ENCODE measurements around the gene PUS1. TPM values are rescaled to one million over a fixed set of nuclear protein-coding genes. Genes with fewer than 3 reads are reported as not detected.

Gene PUS1
- total and polyA plus RNA-seq, 2 of the 4 experiments (the other 2 are of a cell fraction): 14.0 to 36.7 TPM

- intact Hi-C loops (cut with micrococcal nuclease) (no loop called here), in situ Hi-C loops (cut with MboI; ENCODE audit: low sequenced_read_pairs) (no loop called here), dilution Hi-C loops (cut with HindIII; ENCODE audit: low sequenced_read_pairs, unreplicated experiment) (no loop called here)
- H3K23ac ChIP-seq (ENCODE audit: low read depth, low read length): no peak overlapping the region
- no peak for ATAC-seq (ENCODE audit: low read depth)
- H3K9me3 ChIP-seq (ENCODE audit: control insufficient read depth, insufficient read depth, low read length): no peaks in the 10 kb centered on the region
- H2BK5ac ChIP-seq (ENCODE audit: low read depth, low read length, poor library complexity, severe bottlenecking): no peak overlapping the region
- H2BK120ac ChIP-seq (ENCODE audit: low read depth, low read length): no peak overlapping the region
- ChIA-PET POLR2A (ENCODE audit: unreplicated experiment) (no interaction called here), CTCF (no interaction called here)
- H2AK5ac ChIP-seq (ENCODE audit: low read depth, low read length): no peak overlapping the region
- H3K4me3 ChIP-seq (ENCODE audit: insufficient read depth, low read depth, low read length): no peak overlapping the region
- no peak overlapping the region for H3K56ac ChIP-seq (ENCODE audit: extremely low read depth, insufficient read depth, low read length)
- H3K27ac ChIP-seq (ENCODE audit: insufficient read depth, low read length): no peak overlapping the region
- peaks cover 35% of the 10 kb centered on the region for H3K36me3 ChIP-seq (ENCODE audit: control insufficient read depth, insufficient read depth, low read length)
- H3K14ac ChIP-seq (replicated peaks; ENCODE audit: low read depth, low read length): no peak overlapping the region
- DNase-seq: no peak
- no peak overlapping the region for H4K5ac ChIP-seq (ENCODE audit: low read depth, low read length)
- no peak overlapping the region for H3K4ac ChIP-seq (ENCODE audit: low read depth, low read length)
- H3K9me1 ChIP-seq (ENCODE audit: insufficient read depth, low read length): peaks cover 4% of the 10 kb centered on the region; the same call in 1 of the 2 replicates
- H4K8ac ChIP-seq (ENCODE audit: low read depth in 2 of 2, low read length in 2 of 2): no peak overlapping the region
- 97% methylated on average over 5 of the region's 12 CpGs; no CpG with 5 or more reads in 1 of the 2 experiments for WGBS, 2 experiments (ENCODE audit: extremely low coverage in 2 of 2, insufficient read length in 1 of 2)
- no peak overlapping the region for H4K91ac ChIP-seq (ENCODE audit: insufficient read depth, low read depth, low read length)
- no peak overlapping the region for H2BK15ac ChIP-seq (ENCODE audit: low read depth, low read length)
- H2AFZ ChIP-seq (replicated peaks; ENCODE audit: low read length, poor library complexity): no peak overlapping the region
- H4K20me1 ChIP-seq (ENCODE audit: insufficient read depth, low read length): no peaks in the 10 kb centered on the region
- no peaks in the 10 kb centered on the region for H3K27me3 ChIP-seq (ENCODE audit: control insufficient read depth, insufficient read depth, low read length)
- H3K4me2 ChIP-seq (ENCODE audit: low read depth, low read length): no peak overlapping the region
- H3K18ac ChIP-seq (ENCODE audit: low read depth, low read length): no peak overlapping the region
- no peaks in the 10 kb centered on the region for H3K4me1 ChIP-seq (ENCODE audit: control insufficient read depth, insufficient read depth, low read length)
- no peak overlapping the region for H2BK20ac ChIP-seq (ENCODE audit: low read depth, low read length)
- H2AK9ac ChIP-seq (replicated peaks; ENCODE audit: low read depth, low read length, poor library complexity): peak overlapping the region; percentile 70
- H3K79me1 ChIP-seq (ENCODE audit: low read depth in 1 of 2, low read length in 2 of 2): peaks cover 0 to 7% of the 10 kb centered on the region in 2 experiments; a peak in 1 of 4 replicates
- BruUV-seq (replicated peaks): no TSS peak
- TF ChIP-seq POLR2A (IDR thresholded peaks at IDR 0.05; ENCODE audit: low read depth, low read length): no peak
- no peak for TF ChIP-seq CTCF (conservative IDR thresholded peaks at IDR 0.05; ENCODE audit: low read depth, low read length)
- TF ChIP-seq RCOR1 (IDR thresholded peaks at IDR 0.05; ENCODE audit: insufficient replicate concordance, low read length): no peak
- no peak for TF ChIP-seq FOS (IDR thresholded peaks at IDR 0.05; ENCODE audit: low read depth, low read length)
- TF ChIP-seq ELK1 (IDR thresholded peaks at IDR 0.05; ENCODE audit: borderline replicate concordance, low read depth, low read length): no peak
- no peak for TF ChIP-seq CEBPB (IDR thresholded peaks at IDR 0.05; ENCODE audit: low read depth, low read length)
- no peak for TF ChIP-seq MXI1 (IDR thresholded peaks at IDR 0.05; ENCODE audit: borderline replicate concordance, low read depth, low read length)
- no peak for TF ChIP-seq RAD21 (IDR thresholded peaks at IDR 0.05; ENCODE audit: low read length)
- TF ChIP-seq NFE2L2 (IDR thresholded peaks at IDR 0.05; ENCODE audit: low read depth, low read length): no peak
- no peak for TF ChIP-seq MAZ (IDR thresholded peaks at IDR 0.05; ENCODE audit: borderline replicate concordance, low read depth, low read length)
- no peak for TF ChIP-seq BHLHE40 (IDR thresholded peaks at IDR 0.05; ENCODE audit: low read depth, low read length)
- TF ChIP-seq RFX5 (IDR thresholded peaks at IDR 0.05; ENCODE audit: low read depth, low read length): no peak
- no peak for TF ChIP-seq SMC3 (IDR thresholded peaks at IDR 0.05; ENCODE audit: low read depth, low read length)
- no peak for TF ChIP-seq MAFK (IDR thresholded peaks at IDR 0.05; ENCODE audit: low read depth, low read length)
- H3K9ac ChIP-seq (ENCODE audit: low read depth, low read length): no peak overlapping the region
Observed at GRCh38 chr12:131942671-131943070, 13.6 kb downstream of the PUS1 start.

All from IMR-90 (cell line).